Esophagus muscularis mucosa (tissue), 4 donors: ENCODE measurements around the gene ZNF521.

Experiments used
- CTCF ChIP-seq, 3 experiments: fragments of 200-600 bp in 2 of 3; fragments of 450-650 bp in 1 of 3; sonication (generic) in 2 of 3; IDR thresholded peaks; one replicate each; pipeline ENCODE4 v1.5.1; 2017 to 2019; ENCODE audit warnings: antibody characterized with exemption in 3 of 3, mild to moderate bottlenecking in 2 of 3, moderate library complexity in 1 of 3
- EP300 ChIP-seq: sonication (generic); formaldehyde crosslinking; IDR thresholded peaks from one replicate; pipeline ENCODE4 v1.6.1; 2017; ENCODE audit warnings: antibody characterized with exemption
- POLR2A ChIP-seq: fragments of 450-650 bp; IDR thresholded peaks from one replicate; pipeline ENCODE4 v1.6.1; 2017; ENCODE audit warnings: antibody characterized with exemption, moderate library complexity, mild to moderate bottlenecking, low read depth
- POLR2AphosphoS5 ChIP-seq, 2 donors: sonication (generic); formaldehyde crosslinking; IDR thresholded peaks; one replicate each; pipeline ENCODE4 v1.6.1; 2017; ENCODE audit warnings: antibody characterized with exemption in 2 of 2

DNA sequence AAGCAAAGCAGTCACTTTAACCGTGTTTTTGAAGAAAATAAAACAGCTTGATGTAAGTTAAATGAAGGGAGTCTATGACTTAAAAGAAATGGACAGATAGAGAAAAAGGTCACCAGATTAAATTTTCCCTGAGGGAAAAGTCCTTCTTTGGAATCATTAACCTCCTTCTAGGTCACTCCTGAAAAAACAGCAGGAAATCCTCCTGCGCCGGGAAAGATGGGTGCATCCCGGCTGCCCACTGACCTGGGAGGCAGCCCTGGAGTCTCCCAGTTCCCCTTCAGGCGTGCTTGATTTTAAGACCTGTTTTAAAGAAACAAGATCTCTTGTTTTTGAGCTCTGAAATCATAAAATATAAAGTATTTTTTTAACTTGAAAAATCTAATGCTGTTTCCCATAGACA lies 18.4 kb upstream of the ZNF521 start:
- no peak for TF ChIP-seq EP300
- TF ChIP-seq POLR2A = no peak
- TF ChIP-seq CTCF (IDR thresholded peaks at IDR 0.05) = no peak
- no peak for TF ChIP-seq POLR2AphosphoS5 (IDR thresholded peaks at IDR 0.05)
